Skeletal muscle cell (primary cell): Measurements from ENCODE around the gene GSK3A.
A peak's percentile ranks its signal among the peaks of the same experiment; 100 is the strongest.

Experiments used
- DNase-seq: peaks from one replicate; pipeline ENCODE4 v3.0.0-alpha.2; 2010; ENCODE audit warnings: low read depth
- H3K4me3 ChIP-seq: 2 replicates; pipeline ENCODE4 v1.5.1; 2011; ENCODE audit warnings: low read depth, mild to moderate bottlenecking, control low read depth, low read length, moderate library complexity

The GSK3A gene

GRCh38 chr19:42281827-42282762 lies 39.7 kb upstream of the GSK3A start:
- peak overlapping the region; percentile 59 for H3K4me3 ChIP-seq
- no peak for DNase-seq

- DNase-seq: no peak
- H3K4me3 ChIP-seq: peak overlapping the region; percentile 59
Observed at GRCh38 chr19:42281146-42281826, 38.9 kb upstream of the GSK3A start.

GRCh38 chr19:42280815-42281145 lies 38.4 kb upstream of the GSK3A start:
- no peak for DNase-seq
- H3K4me3 ChIP-seq: peak overlapping the region; percentile 59

- peak; percentile 73 for DNase-seq
- peak overlapping the region; percentile 59 for H3K4me3 ChIP-seq
Observed at GRCh38 chr19:42279902-42280814, 37.8 kb upstream of the GSK3A start.

GRCh38 chr19:42279155-42279901 lies 36.9 kb upstream of the GSK3A start:
- H3K4me3 ChIP-seq: peak overlapping the region; percentile 59
- no peak for DNase-seq

- no peak for DNase-seq
- no peak overlapping the region for H3K4me3 ChIP-seq
Observed at GRCh38 chr19:42278452-42279154, 36.2 kb upstream of the GSK3A start.

- no peak overlapping the region for H3K4me3 ChIP-seq
Observed at GRCh38 chr19:42277821-42278451, 35.5 kb upstream of the GSK3A start.

GRCh38 chr19:42276821-42277220 lies 34.4 kb upstream of the GSK3A start:
- no peak for DNase-seq
- H3K4me3 ChIP-seq: no peak overlapping the region

More at GRCh38 chr19:42277821-42278451, 35.5 kb upstream of the GSK3A start:
- no peak for DNase-seq

- DNase-seq: no peak
- H3K4me3 ChIP-seq: no peak overlapping the region
Observed at GRCh38 chr19:42276284-42276683, 33.9 kb upstream of the GSK3A start.

- DNase-seq: no peak
- no peak overlapping the region for H3K4me3 ChIP-seq
Observed at GRCh38 chr19:42275517-42275916, 33.1 kb upstream of the GSK3A start.

GRCh38 chr19:42275103-42275502 lies 32.7 kb upstream of the GSK3A start:
- no peak for DNase-seq
- no peak overlapping the region for H3K4me3 ChIP-seq

- no peak overlapping the region for H3K4me3 ChIP-seq
- no peak for DNase-seq
Observed at GRCh38 chr19:42274065-42274682, 31.8 kb upstream of the GSK3A start.

- DNase-seq: no peak
- no peak overlapping the region for H3K4me3 ChIP-seq
Observed at GRCh38 chr19:42273407-42274064, 31.1 kb upstream of the GSK3A start.

- no peak overlapping the region for H3K4me3 ChIP-seq
Observed at GRCh38 chr19:42272989-42273406, 30.6 kb upstream of the GSK3A start.

GRCh38 chr19:42272535-42272897 lies 30.1 kb upstream of the GSK3A start:
- no peak overlapping the region for H3K4me3 ChIP-seq
- no peak for DNase-seq

More at GRCh38 chr19:42272989-42273406, 30.6 kb upstream of the GSK3A start:
- no peak for DNase-seq

- DNase-seq: no peak
- H3K4me3 ChIP-seq: no peak overlapping the region
Observed at GRCh38 chr19:42271861-42272534, 29.6 kb upstream of the GSK3A start.

GRCh38 chr19:42271045-42271419 lies 28.6 kb upstream of the GSK3A start:
- DNase-seq: no peak
- H3K4me3 ChIP-seq: peak overlapping the region; percentile 66
